Measurements from ENCODE around the gene NECTIN1.

NECTIN1 gene

GRCh38 chr11:119741369-119742262 is 12.6 kb upstream of the NECTIN1 start:
- no peak overlapping the region for H3K4me3 ChIP-seq (ENCODE audit: low read depth, low read length)

DNA sequence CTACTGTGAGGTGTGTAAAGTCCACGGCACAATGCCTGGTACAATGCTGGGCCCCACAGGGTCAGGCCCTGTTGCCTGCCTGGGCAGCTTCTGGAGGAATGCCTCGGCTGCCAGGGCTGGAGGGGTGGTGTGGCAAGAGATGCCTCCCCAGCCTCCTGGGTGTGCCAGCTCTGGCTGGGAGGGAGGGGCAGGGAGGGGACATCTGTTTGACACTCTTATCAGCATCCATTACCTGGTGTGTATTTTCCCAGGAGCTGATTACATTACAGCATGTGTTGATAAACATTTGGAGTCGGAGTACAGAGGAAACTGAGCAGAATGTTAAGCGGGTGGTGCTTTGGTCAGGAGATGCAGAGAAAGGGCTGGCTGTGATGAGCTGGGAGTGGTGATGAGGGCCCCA is 11.0 kb upstream of the NECTIN1 start:
- no peak for TF ChIP-seq CTCF (IDR thresholded peaks at IDR 0.05; ENCODE audit: insufficient read depth, low read length, missing control alignments)
- POLR2A ChIA-PET = no interaction called here
- CTCF ChIA-PET = interaction anchor here (0.7 to 2.3 kb wide), 5 partner anchors 9 to 53 kb away, joined by 3 to 17 read pairs (median 3); partner anchors contain the start of gene NECTIN1
- no peak overlapping the region for H3K4me3 ChIP-seq (ENCODE audit: low read depth, low read length)
- DNase-seq (ENCODE audit: low read depth, low spot score) = no peak

More at GRCh38 chr11:119741369-119742262, 12.6 kb upstream of the NECTIN1 start:
- DNase-seq (ENCODE audit: low read depth, low spot score) = no peak
- ChIA-PET CTCF (interaction anchor here (1.4 to 5.5 kb wide), 2 partner anchors 12 to 51 kb away, joined by 3 to 24 read pairs; partner anchors contain the start of gene NECTIN1), POLR2A (no interaction called here)
- TF ChIP-seq CTCF (IDR thresholded peaks at IDR 0.05; ENCODE audit: insufficient read depth, low read length, missing control alignments) = peak; percentile 82

- ChIA-PET POLR2A (interaction anchor here (0.6 kb wide), 1 partner anchor 19 kb away, joined by 3 read pairs; no protein-coding TSS in a partner anchor), CTCF (interaction anchor here (0.7 to 2.3 kb wide), 5 partner anchors 10 to 20 kb away, joined by 3 to 17 read pairs (median 3); partner anchors contain the start of gene NECTIN1)
- no peak for DNase-seq (ENCODE audit: low read depth, low spot score)
- no peak overlapping the region for H3K4me3 ChIP-seq (ENCODE audit: low read depth, low read length)
- TF ChIP-seq CTCF (IDR thresholded peaks at IDR 0.05; ENCODE audit: insufficient read depth, low read length, missing control alignments) = no peak
These were observed 10.2 kb upstream of the NECTIN1 start for GRCh38 chr11:119739021-119739703.

- ChIA-PET CTCF (interaction anchor here (2.3 kb wide), 1 partner anchor 9 kb away, joined by 17 read pairs; the partner anchor contains the start of gene NECTIN1), POLR2A (no interaction called here)
- TF ChIP-seq CTCF (IDR thresholded peaks at IDR 0.05; ENCODE audit: insufficient read depth, low read length, missing control alignments) = no peak
- no peak overlapping the region for H3K4me3 ChIP-seq (ENCODE audit: low read depth, low read length)
- no peak for DNase-seq (ENCODE audit: low read depth, low spot score)
These were observed 9.0 kb upstream of the NECTIN1 start for GRCh38 chr11:119738059-119738439.

- no peak overlapping the region for H3K4me3 ChIP-seq (ENCODE audit: low read depth, low read length)
- no peak for DNase-seq (ENCODE audit: low read depth, low spot score)
- CTCF ChIA-PET = no interaction called here
- no peak for TF ChIP-seq CTCF (IDR thresholded peaks at IDR 0.05; ENCODE audit: insufficient read depth, low read length, missing control alignments)
- POLR2A ChIA-PET = no interaction called here
These were observed 8.5 kb upstream of the NECTIN1 start for GRCh38 chr11:119737366-119738058.
